Measurements from ENCODE around the gene ZFP92. TPM values are rescaled to one million over a fixed set of nuclear protein-coding genes. Genes with fewer than 3 reads are reported as not detected.

Gene ZFP92
- polyA plus RNA-seq: 0.21 TPM

- Mint-ChIP-seq H3K9me3 (no peaks in the 10 kb centered on the region), H3K27me3 (peaks cover 3% of the 10 kb centered on the region), H3K4me1 (peaks cover 7 to 12% (median 9%) of the 10 kb centered on the region in 3 donors), H3K27ac (peak within 1 kb of the TSS in 1 of 3 donors; percentile 83), H3K36me3 (no peaks in the 10 kb centered on the region), H3K4me3 (peak within 1 kb of the TSS; percentile 71 to 89 (median 82))
These were observed at the start of gene ZFP92 for GRCh38 chrX:153411255-153411987. TSS of gene ZFP92 (plus strand) at chrX:153411472. CDS start at chrX:153418323, 6,851 bp downstream.

GRCh38 chrX:153361781-153362397 is 49.4 kb upstream of the ZFP92 start:
- H3K9me3 Mint-ChIP-seq: peaks cover 1 to 11% (median 8%) of the 10 kb centered on the region in 3 donors
- H3K4me3 Mint-ChIP-seq: no peak overlapping the region
- no peaks in the 10 kb centered on the region for H3K4me1 Mint-ChIP-seq
- no peaks in the 10 kb centered on the region for H3K36me3 Mint-ChIP-seq
- no peaks in the 10 kb centered on the region for H3K27me3 Mint-ChIP-seq
- H3K27ac Mint-ChIP-seq: no peak overlapping the region

- Mint-ChIP-seq H3K36me3 (no peaks in the 10 kb centered on the region), H3K4me3 (no peak overlapping the region), H3K27me3 (no peaks in the 10 kb centered on the region), H3K9me3 (peaks cover 0 to 1% (median 0%) of the 10 kb centered on the region in 3 donors), H3K27ac (no peak overlapping the region), H3K4me1 (no peaks in the 10 kb centered on the region)
These were observed 45.6 kb upstream of the ZFP92 start for GRCh38 chrX:153365670-153366069.

- H3K27ac Mint-ChIP-seq: no peak overlapping the region
- H3K4me1 Mint-ChIP-seq: no peaks in the 10 kb centered on the region
- H3K27me3 Mint-ChIP-seq: no peaks in the 10 kb centered on the region
- H3K36me3 Mint-ChIP-seq: no peaks in the 10 kb centered on the region
- no peak overlapping the region for H3K4me3 Mint-ChIP-seq
- H3K9me3 Mint-ChIP-seq: peaks cover 0 to 1% (median 0%) of the 10 kb centered on the region in 3 donors
These were observed 45.2 kb upstream of the ZFP92 start for GRCh38 chrX:153366119-153366518.

- Mint-ChIP-seq H3K9me3 (peaks cover 0 to under 1% (median 0%) of the 10 kb centered on the region in 3 donors), H3K4me1 (no peaks in the 10 kb centered on the region)
These were observed 44.3 kb upstream of the ZFP92 start for GRCh38 chrX:153366878-153367538.

GRCh38 chrX:153370293-153371055 is 40.8 kb upstream of the ZFP92 start:
- Mint-ChIP-seq H3K9me3 (no peaks in the 10 kb centered on the region), H3K36me3 (peaks cover 1% of the 10 kb centered on the region), H3K4me3 (no peak overlapping the region)

More at GRCh38 chrX:153366878-153367538, 44.3 kb upstream of the ZFP92 start:
- H3K27ac Mint-ChIP-seq: no peak overlapping the region
- H3K27me3 Mint-ChIP-seq: peaks cover 2% of the 10 kb centered on the region
- no peak overlapping the region for H3K4me3 Mint-ChIP-seq
- no peaks in the 10 kb centered on the region for H3K36me3 Mint-ChIP-seq

GRCh38 chrX:153371256-153371655 is 40.0 kb upstream of the ZFP92 start:
- H3K4me1 Mint-ChIP-seq: no peaks in the 10 kb centered on the region
- no peaks in the 10 kb centered on the region for H3K9me3 Mint-ChIP-seq
- H3K4me3 Mint-ChIP-seq: no peak overlapping the region
- peaks cover 3% of the 10 kb centered on the region for H3K27me3 Mint-ChIP-seq
- no peak overlapping the region for H3K27ac Mint-ChIP-seq
- peaks cover 1% of the 10 kb centered on the region for H3K36me3 Mint-ChIP-seq

More at GRCh38 chrX:153370293-153371055, 40.8 kb upstream of the ZFP92 start:
- Mint-ChIP-seq H3K27me3 (peaks cover 3% of the 10 kb centered on the region), H3K4me1 (no peaks in the 10 kb centered on the region), H3K27ac (no peak overlapping the region)

GRCh38 chrX:153372949-153373348 is 38.3 kb upstream of the ZFP92 start:
- Mint-ChIP-seq H3K27me3 (peaks cover 3% of the 10 kb centered on the region), H3K36me3 (peaks cover 1% of the 10 kb centered on the region), H3K27ac (no peak overlapping the region), H3K9me3 (peaks cover 0 to 4% (median 0%) of the 10 kb centered on the region in 3 donors), H3K4me1 (no peaks in the 10 kb centered on the region), H3K4me3 (no peak overlapping the region)

- peaks cover 1% of the 10 kb centered on the region for H3K36me3 Mint-ChIP-seq
- peaks cover 3% of the 10 kb centered on the region for H3K27me3 Mint-ChIP-seq
- H3K9me3 Mint-ChIP-seq: peaks cover 0 to 4% (median 2%) of the 10 kb centered on the region in 3 donors
- H3K27ac Mint-ChIP-seq: no peak overlapping the region
- H3K4me1 Mint-ChIP-seq: no peaks in the 10 kb centered on the region
- no peak overlapping the region for H3K4me3 Mint-ChIP-seq
These were observed 36.8 kb upstream of the ZFP92 start for GRCh38 chrX:153374426-153374825.

- no peak overlapping the region for H3K27ac Mint-ChIP-seq
- peaks cover 0 to 4% (median 2%) of the 10 kb centered on the region in 3 donors for H3K9me3 Mint-ChIP-seq
- H3K36me3 Mint-ChIP-seq: peaks cover 1% of the 10 kb centered on the region
- no peaks in the 10 kb centered on the region for H3K4me1 Mint-ChIP-seq
- H3K4me3 Mint-ChIP-seq: no peak overlapping the region
- H3K27me3 Mint-ChIP-seq: peaks cover 3% of the 10 kb centered on the region
These were observed 35.7 kb upstream of the ZFP92 start for GRCh38 chrX:153375571-153375970.

- Mint-ChIP-seq H3K9me3 (peaks cover 0 to 4% (median 2%) of the 10 kb centered on the region in 3 donors), H3K4me1 (no peaks in the 10 kb centered on the region), H3K27ac (no peak overlapping the region), H3K27me3 (peaks cover under 1% of the 10 kb centered on the region), H3K4me3 (no peak overlapping the region), H3K36me3 (peaks cover 1% of the 10 kb centered on the region)
These were observed 33.5 kb upstream of the ZFP92 start for GRCh38 chrX:153377727-153378126.

- no peak overlapping the region for H3K27ac Mint-ChIP-seq
- H3K4me3 Mint-ChIP-seq: no peak overlapping the region
- H3K9me3 Mint-ChIP-seq: peaks cover 0 to 4% (median 2%) of the 10 kb centered on the region in 3 donors
- H3K4me1 Mint-ChIP-seq: no peaks in the 10 kb centered on the region
- H3K36me3 Mint-ChIP-seq: peaks cover 1% of the 10 kb centered on the region
- no peaks in the 10 kb centered on the region for H3K27me3 Mint-ChIP-seq
These were observed 32.7 kb upstream of the ZFP92 start for GRCh38 chrX:153378607-153379006.

GRCh38 chrX:153379508-153379907 is 31.8 kb upstream of the ZFP92 start:
- Mint-ChIP-seq H3K9me3 (peaks cover 0 to 4% (median 2%) of the 10 kb centered on the region in 3 donors), H3K4me1 (no peaks in the 10 kb centered on the region), H3K36me3 (peaks cover 1% of the 10 kb centered on the region), H3K27ac (no peak overlapping the region), H3K4me3 (no peak overlapping the region), H3K27me3 (no peaks in the 10 kb centered on the region)

GRCh38 chrX:153379971-153380581 is 31.2 kb upstream of the ZFP92 start:
- no peak overlapping the region for H3K4me3 Mint-ChIP-seq
- no peaks in the 10 kb centered on the region for H3K36me3 Mint-ChIP-seq
- peak overlapping the region in 1 of 3 donors; percentile 69 for H3K27ac Mint-ChIP-seq
- peaks cover 0 to 4% (median 2%) of the 10 kb centered on the region in 3 donors for H3K9me3 Mint-ChIP-seq
- no peaks in the 10 kb centered on the region for H3K4me1 Mint-ChIP-seq
- H3K27me3 Mint-ChIP-seq: no peaks in the 10 kb centered on the region

Measured in IgD-negative memory B cell (primary cell).